IMR-90 (cell line): ENCODE data around the gene RTCB. TPM values are rescaled to one million over a fixed set of nuclear protein-coding genes. Genes with fewer than 3 reads are reported as not detected.

ENCODE experiments used
- ATAC-seq: fragments of 200-7000 bp; cut with Tn5 transposase; 2 replicates; pipeline ENCODE4 v1.9.1; 2020; ENCODE audit warnings: low read depth, mild to moderate bottlenecking, moderate library complexity
- BruUV-seq: library from RNA; stranded (reverse); fragments of 400-500 nt; replicated peaks from 2 replicates; lab custom pipeline; 2021; lab: Mats Ljungman, UMichigan
- CTCF ChIA-PET: fragments of 300-600 bp; formaldehyde crosslinking; extraction: SDS; loops from one replicate; lab custom pipeline; 2021; ENCODE audit warnings: antibody characterized with exemption; lab: Yijun Ruan, JAX
- POLR2A ChIA-PET: fragments of 300-600 bp; sonication (Branson Sonifier 250); formaldehyde crosslinking; loops from one replicate; lab custom pipeline; 2022; ENCODE audit warnings: antibody characterized with exemption; ENCODE audit not compliant: unreplicated experiment; lab: Charles Lee
- DNase-seq: peaks from one replicate; pipeline ENCODE4 v3.0.0; 2013
- H2AFZ ChIP-seq: replicated peaks from 2 replicates; pipeline ENCODE3; 2013; ENCODE audit warnings: low read length, mild to moderate bottlenecking; ENCODE audit not compliant: poor library complexity
- H2AK5ac ChIP-seq: 2 replicates; pipeline ENCODE4 v1.6.1; 2013; ENCODE audit warnings: low read depth, low read length, inconsistent platforms
- H2AK9ac ChIP-seq: replicated peaks from 2 replicates; pipeline ENCODE3; 2013; ENCODE audit warnings: mild to moderate bottlenecking, low read depth, low read length, moderate library complexity; ENCODE audit not compliant: poor library complexity
- H2BK120ac ChIP-seq: 2 replicates; pipeline ENCODE4 v1.6.1; 2013; ENCODE audit warnings: low read depth, low read length, inconsistent platforms
- H2BK15ac ChIP-seq: 3 replicates; pipeline ENCODE4 v1.6.1; 2013; ENCODE audit warnings: low read depth, low read length, inconsistent platforms
- H2BK20ac ChIP-seq: 2 replicates; pipeline ENCODE4 v1.6.1; 2013; ENCODE audit warnings: low read depth, mild to moderate bottlenecking, inconsistent platforms, low read length, moderate library complexity
- H2BK5ac ChIP-seq: 2 replicates; pipeline ENCODE4 v1.6.1; 2013; ENCODE audit warnings: mild to moderate bottlenecking, low read depth, low read length, inconsistent platforms; ENCODE audit not compliant: poor library complexity, severe bottlenecking
- H3K14ac ChIP-seq: replicated peaks from 2 replicates; pipeline ENCODE4 v1.6.1; 2013; ENCODE audit warnings: low read depth, low read length, inconsistent platforms
- H3K18ac ChIP-seq: 2 replicates; pipeline ENCODE4 v1.6.1; 2013; ENCODE audit warnings: low read depth, low read length, control low read depth
- H3K23ac ChIP-seq: 2 replicates; pipeline ENCODE4 v1.6.1; 2013; ENCODE audit warnings: low read depth, low read length, inconsistent platforms
- H3K27ac ChIP-seq: 2 replicates; pipeline ENCODE4 v1.5.1; 2013; ENCODE audit warnings: mild to moderate bottlenecking, control low read depth, low read length; ENCODE audit not compliant: insufficient read depth
- H3K27me3 ChIP-seq: 2 replicates; pipeline ENCODE4 v1.6.1; 2013; ENCODE audit warnings: low read length; ENCODE audit not compliant: control insufficient read depth, insufficient read depth
- H3K36me3 ChIP-seq: 2 replicates; pipeline ENCODE4 v1.6.1; 2013; ENCODE audit warnings: low read length, mixed read lengths; ENCODE audit not compliant: control insufficient read depth, insufficient read depth
- H3K4ac ChIP-seq: 2 replicates; pipeline ENCODE4 v1.6.1; 2013; ENCODE audit warnings: low read depth, low read length, inconsistent platforms
- H3K4me1 ChIP-seq: 2 replicates; pipeline ENCODE4 v1.6.1; 2013; ENCODE audit warnings: low read length, mixed read lengths; ENCODE audit not compliant: control insufficient read depth, insufficient read depth
- H3K4me2 ChIP-seq: 2 replicates; pipeline ENCODE4 v1.6.1; 2013; ENCODE audit warnings: low read depth, mild to moderate bottlenecking, control low read depth, low read length, moderate library complexity
- H3K4me3 ChIP-seq: 2 replicates; pipeline ENCODE4 v1.5.1; 2013; ENCODE audit warnings: low read depth, mild to moderate bottlenecking, control low read depth, low read length, moderate library complexity; ENCODE audit not compliant: insufficient read depth
- H3K56ac ChIP-seq: 2 replicates; pipeline ENCODE4 v1.6.1; 2013; ENCODE audit warnings: low read length, inconsistent platforms; ENCODE audit not compliant: insufficient read depth; ENCODE audit errors: extremely low read depth
- H3K79me1 ChIP-seq, 2 experiments: 2 replicates each; pipeline ENCODE4 v1.6.1; 2013; ENCODE audit warnings: low read length in 2 of 2, inconsistent platforms in 1 of 2, low read depth in 1 of 2
- H3K9ac ChIP-seq: 2 replicates; pipeline ENCODE4 v1.6.1; 2013; ENCODE audit warnings: low read depth, low read length, control low read depth
- H3K9me1 ChIP-seq: 2 replicates; pipeline ENCODE4 v1.6.1; 2013; ENCODE audit warnings: low read length, inconsistent platforms; ENCODE audit not compliant: insufficient read depth
- H3K9me3 ChIP-seq: 2 replicates; pipeline ENCODE4 v1.6.1; 2013; ENCODE audit warnings: low read length; ENCODE audit not compliant: control insufficient read depth, insufficient read depth
- H4K20me1 ChIP-seq: 2 replicates; pipeline ENCODE4 v1.6.1; 2013; ENCODE audit warnings: low read length, inconsistent platforms; ENCODE audit not compliant: insufficient read depth
- H4K5ac ChIP-seq: 2 replicates; pipeline ENCODE4 v1.6.1; 2013; ENCODE audit warnings: mild to moderate bottlenecking, low read depth, low read length, control low read depth
- H4K8ac ChIP-seq, 2 experiments: 2 replicates each; pipeline ENCODE4 v1.6.1; 2013; ENCODE audit warnings: low read depth in 2 of 2, low read length in 2 of 2, control low read depth in 1 of 2, inconsistent platforms in 1 of 2
- H4K91ac ChIP-seq: 2 replicates; pipeline ENCODE4 v1.6.1; 2013; ENCODE audit warnings: low read depth, low read length, inconsistent platforms; ENCODE audit not compliant: insufficient read depth
- BHLHE40 ChIP-seq: fragments of 150-350 bp; IDR thresholded peaks from 2 replicates; pipeline ENCODE4 v1.6.1; 2016; ENCODE audit warnings: mild to moderate bottlenecking, low read depth, low read length
- CEBPB ChIP-seq: IDR thresholded peaks from 2 replicates; pipeline ENCODE4 v1.6.1; 2012; ENCODE audit warnings: low read depth, low read length, improper control_type of control experiment
- CHD1 ChIP-seq: IDR thresholded peaks from 2 replicates; pipeline ENCODE4 v1.6.1; 2012; ENCODE audit warnings: low read depth, low read length, improper control_type of control experiment
- CTCF ChIP-seq: conservative IDR thresholded peaks from 2 replicates; pipeline ENCODE4 v1.5.1; 2012; ENCODE audit warnings: mild to moderate bottlenecking, low read depth, low read length, improper control_type of control experiment
- FOS ChIP-seq: fragments of 150-350 bp; IDR thresholded peaks from 2 replicates; pipeline ENCODE4 v1.6.1; 2016; ENCODE audit warnings: low read depth, low read length
- MAFK ChIP-seq: IDR thresholded peaks from 2 replicates; pipeline ENCODE4 v1.6.1; 2012; ENCODE audit warnings: low read depth, low read length, improper control_type of control experiment
- MAZ ChIP-seq: IDR thresholded peaks from 2 replicates; pipeline ENCODE4 v1.6.1; 2012; ENCODE audit warnings: low read depth, mild to moderate bottlenecking, low read length, improper control_type of control experiment, moderate library complexity, borderline replicate concordance
- MXI1 ChIP-seq: IDR thresholded peaks from 2 replicates; pipeline ENCODE4 v1.6.1; 2012; ENCODE audit warnings: low read depth, mild to moderate bottlenecking, low read length, moderate library complexity, borderline replicate concordance
- NFE2L2 ChIP-seq: fragments of 150-350 bp; IDR thresholded peaks from 2 replicates; pipeline ENCODE4 v1.6.1; 2016; ENCODE audit warnings: low read depth, mild to moderate bottlenecking, low read length
- RCOR1 ChIP-seq: IDR thresholded peaks from 2 replicates; pipeline ENCODE4 v1.6.1; 2012; ENCODE audit warnings: mild to moderate bottlenecking, low read length, improper control_type of control experiment; ENCODE audit not compliant: insufficient replicate concordance
- RFX5 ChIP-seq: IDR thresholded peaks from 2 replicates; pipeline ENCODE4 v1.8.0; 2012; ENCODE audit warnings: low read depth, mild to moderate bottlenecking, low read length, moderate library complexity
- WGBS, 2 experiments: methylation state at CpG; one replicate each; pipeline versions ENCODE4 v1.1.5 to v1.1.7; 2013; ENCODE audit warnings: missing lambda C conversion rate in 2 of 2; ENCODE audit not compliant: insufficient read length in 1 of 2; ENCODE audit errors: extremely low coverage in 2 of 2; 5-methylcytosine and 5-hydroxymethylcytosine counted together
- dilution Hi-C: fragments of 300-500 bp; cut with HindIII; formaldehyde crosslinking; loops from one replicate; pipeline ENCODE4 v1.14.3; 2018; ENCODE audit warnings: low sequenced_read_pairs; ENCODE audit not compliant: unreplicated experiment
- in situ Hi-C: fragments of 300-500 bp; cut with MboI; formaldehyde crosslinking; loops from 3 replicates; pipeline ENCODE4 v1.14.3; 2019; ENCODE audit warnings: low sequenced_read_pairs, inconsistent platforms, mixed read lengths
- intact Hi-C: fragments of 100-400 bp; cut with micrococcal nuclease; formaldehyde crosslinking; loops from 2 replicates; pipeline ENCODE4 v1.10.0; 2022
- polyA plus RNA-seq, 3 experiments: library from polyadenylated mRNA; depleted of rRNA; stranded (reverse); fragments of >200 nt; gene quantifications; 2 replicates each; pipeline ENCODE4 v1.2.3, GENCODE V29; 2012; ENCODE audit warnings: low replicate concordance in 1 of 3
- total RNA-seq: library from RNA; depleted of rRNA; stranded (reverse); fragments of >200 nt; gene quantifications from 2 replicates; pipeline ENCODE4 v1.2.3, GENCODE V29; 2012

Gene RTCB
- total and polyA plus RNA-seq, 2 of the 4 experiments (the other 2 are of a cell fraction) = 115 to 213 TPM

GRCh38 chr22:32348031-32348611 is 63.9 kb downstream of the RTCB start:
- intact Hi-C loops = no loop called here
- CTCF ChIA-PET = no interaction called here
- ATAC-seq = no peak

More at GRCh38 chr22:32348031-32348611, 63.9 kb downstream of the RTCB start:
- H2AK9ac ChIP-seq = no peak overlapping the region
- TF ChIP-seq FOS (no peak), MAFK (no peak), CEBPB (no peak), MAZ (no peak), CHD1 (no peak), BHLHE40 (no peak), NFE2L2 (no peak), RCOR1 (no peak), MXI1 (no peak), CTCF (no peak), RFX5 (no peak)
- no peak overlapping the region for H2BK5ac ChIP-seq
- H2BK120ac ChIP-seq = no peak overlapping the region
- no peak overlapping the region for H4K91ac ChIP-seq
- H3K4me2 ChIP-seq = no peak overlapping the region
- POLR2A ChIA-PET = no interaction called here
- no peaks in the 10 kb centered on the region for H4K20me1 ChIP-seq
- H3K23ac ChIP-seq = no peak overlapping the region
- H3K14ac ChIP-seq = no peak overlapping the region
- no peak overlapping the region for H2BK20ac ChIP-seq
- DNase-seq = no peak
- no peak overlapping the region for H4K8ac ChIP-seq
- no peaks in the 10 kb centered on the region for H3K9me3 ChIP-seq
- H3K4me3 ChIP-seq = no peak overlapping the region
- H3K18ac ChIP-seq = no peak overlapping the region
- H3K9ac ChIP-seq = no peak overlapping the region
- H2AK5ac ChIP-seq = no peak overlapping the region
- no peak overlapping the region for H3K27ac ChIP-seq
- no peaks in the 10 kb centered on the region for H3K4me1 ChIP-seq
- no peak overlapping the region for H2AFZ ChIP-seq
- H3K4ac ChIP-seq = no peak overlapping the region
- peaks cover 2% of the 10 kb centered on the region for H3K27me3 ChIP-seq
- no peak overlapping the region for H2BK15ac ChIP-seq
- in situ Hi-C loops (no loop called here), dilution Hi-C loops (no loop called here)
- no TSS peak for BruUV-seq
- no peaks in the 10 kb centered on the region for H3K36me3 ChIP-seq
- H3K79me1 ChIP-seq = no peaks in the 10 kb centered on the region
- no peaks in the 10 kb centered on the region for H3K9me1 ChIP-seq
- WGBS, 2 experiments = no CpG with 5 or more reads among the region's 6 CpGs
- H4K5ac ChIP-seq = no peak overlapping the region
- H3K56ac ChIP-seq = no peak overlapping the region
